22Rv1 (cell line): Measurements from ENCODE around the gene GJC2.

Source experiments
- H3K27ac ChIP-seq: fragments of 450-650 bp; 2 replicates; pipeline ENCODE4 v1.5.1; 2017
- ZFX ChIP-seq: fragments of 450-650 bp; IDR thresholded peaks from 2 replicates; pipeline ENCODE4 v1.6.1; 2017; ENCODE audit warnings: antibody characterized with exemption, borderline replicate concordance
- TF ChIP-seq, protein P1 (sequence below): fragments of 450-650 bp; IDR thresholded peaks from 2 replicates; pipeline ENCODE4 v1.5.1; 2017; ENCODE audit warnings: mild to moderate bottlenecking

The GJC2 gene

DNA sequence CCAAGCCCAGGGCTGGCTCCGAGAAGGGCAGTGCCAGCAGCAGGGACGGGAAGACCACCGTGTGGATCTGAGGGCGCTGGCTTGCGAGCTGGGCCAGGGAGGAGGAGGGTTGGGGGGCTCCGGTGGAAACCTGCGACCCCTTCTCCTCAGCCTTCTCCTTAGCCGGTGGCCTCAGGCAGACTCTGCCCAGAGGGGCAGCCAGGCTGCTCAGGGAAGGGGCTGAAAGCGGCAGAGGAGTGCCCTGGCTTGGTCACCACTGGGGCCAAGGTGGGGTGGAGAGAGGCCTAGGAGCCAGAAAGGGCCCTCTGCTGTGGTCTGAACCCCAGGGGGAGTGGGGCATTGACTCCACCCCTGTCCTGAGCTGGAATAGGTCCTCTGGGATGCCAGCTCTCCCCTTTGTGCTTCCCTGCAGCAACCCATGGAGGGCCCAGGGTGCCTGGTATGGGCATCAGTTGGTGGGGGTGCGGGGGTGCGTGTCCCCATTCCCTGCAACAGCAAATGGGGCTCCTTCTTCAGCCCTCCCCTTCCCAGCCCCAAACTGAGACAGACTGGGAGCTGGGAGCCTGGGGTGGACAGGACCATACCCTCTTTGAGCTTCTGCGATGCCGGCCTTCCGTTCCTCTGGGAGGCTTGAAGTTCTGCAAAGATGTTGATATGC lies 9.4 kb downstream of the GJC2 start:
- TF ChIP-seq ZFX = no peak
- TF ChIP-seq, protein P1, sequence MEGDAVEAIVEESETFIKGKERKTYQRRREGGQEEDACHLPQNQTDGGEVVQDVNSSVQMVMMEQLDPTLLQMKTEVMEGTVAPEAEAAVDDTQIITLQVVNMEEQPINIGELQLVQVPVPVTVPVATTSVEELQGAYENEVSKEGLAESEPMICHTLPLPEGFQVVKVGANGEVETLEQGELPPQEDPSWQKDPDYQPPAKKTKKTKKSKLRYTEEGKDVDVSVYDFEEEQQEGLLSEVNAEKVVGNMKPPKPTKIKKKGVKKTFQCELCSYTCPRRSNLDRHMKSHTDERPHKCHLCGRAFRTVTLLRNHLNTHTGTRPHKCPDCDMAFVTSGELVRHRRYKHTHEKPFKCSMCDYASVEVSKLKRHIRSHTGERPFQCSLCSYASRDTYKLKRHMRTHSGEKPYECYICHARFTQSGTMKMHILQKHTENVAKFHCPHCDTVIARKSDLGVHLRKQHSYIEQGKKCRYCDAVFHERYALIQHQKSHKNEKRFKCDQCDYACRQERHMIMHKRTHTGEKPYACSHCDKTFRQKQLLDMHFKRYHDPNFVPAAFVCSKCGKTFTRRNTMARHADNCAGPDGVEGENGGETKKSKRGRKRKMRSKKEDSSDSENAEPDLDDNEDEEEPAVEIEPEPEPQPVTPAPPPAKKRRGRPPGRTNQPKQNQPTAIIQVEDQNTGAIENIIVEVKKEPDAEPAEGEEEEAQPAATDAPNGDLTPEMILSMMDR = no peak
- no peak overlapping the region for H3K27ac ChIP-seq

DNA sequence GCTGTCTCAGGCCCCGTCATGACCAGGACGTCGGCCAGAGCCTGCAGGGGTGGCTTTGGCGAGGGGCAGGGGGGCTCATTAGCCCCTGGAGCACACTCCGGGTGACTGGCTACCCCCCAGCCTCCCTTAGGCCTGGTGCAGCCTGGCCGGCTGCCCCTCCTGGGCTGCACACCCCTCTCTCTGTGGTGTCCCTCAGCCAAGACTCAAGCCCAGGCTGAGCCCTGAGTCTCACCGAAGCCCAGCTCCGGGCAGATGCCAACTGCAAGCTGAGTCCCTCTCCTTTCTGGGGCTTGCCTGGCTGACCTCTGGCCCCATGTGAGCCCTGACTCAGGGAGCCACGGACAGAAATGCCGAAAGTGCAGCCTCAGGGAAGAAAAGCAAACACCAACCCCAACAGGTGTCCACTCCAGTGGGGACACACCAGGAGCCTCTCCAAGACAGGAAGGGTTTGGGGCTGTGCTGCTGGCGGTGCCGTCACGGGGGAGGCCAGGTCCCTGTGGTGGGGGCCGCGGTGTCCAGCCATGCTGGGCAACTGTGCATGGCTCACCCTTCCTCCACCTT lies 10.6 kb downstream of the GJC2 start:
- TF ChIP-seq ZFX = no peak
- TF ChIP-seq, protein P1 = no peak

DNA sequence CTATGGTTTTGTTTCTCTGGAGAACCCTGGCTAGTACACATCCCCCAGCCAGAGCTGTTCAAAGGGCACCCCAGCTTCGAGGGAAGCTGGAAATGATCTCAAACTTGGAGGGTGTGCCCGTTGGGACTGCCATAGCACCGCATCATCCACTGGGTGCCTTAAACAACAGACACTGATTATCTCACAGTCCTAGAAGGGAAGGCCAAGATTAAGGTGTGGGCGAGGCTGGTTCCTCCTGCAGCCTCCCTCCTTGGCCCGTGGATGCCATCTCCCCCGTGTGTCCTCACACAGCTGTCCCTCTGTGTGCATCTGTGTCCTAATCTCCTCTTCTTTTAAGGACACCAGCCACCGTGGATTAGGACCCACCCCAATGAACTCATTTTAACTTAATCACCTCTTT lies 11.6 kb downstream of the GJC2 start:
- TF ChIP-seq, protein P1 = no peak
- TF ChIP-seq ZFX = no peak
- H3K27ac ChIP-seq = no peak overlapping the region

More for the DNA sequence above, 10.6 kb downstream of the GJC2 start:
- no peak overlapping the region for H3K27ac ChIP-seq

DNA sequence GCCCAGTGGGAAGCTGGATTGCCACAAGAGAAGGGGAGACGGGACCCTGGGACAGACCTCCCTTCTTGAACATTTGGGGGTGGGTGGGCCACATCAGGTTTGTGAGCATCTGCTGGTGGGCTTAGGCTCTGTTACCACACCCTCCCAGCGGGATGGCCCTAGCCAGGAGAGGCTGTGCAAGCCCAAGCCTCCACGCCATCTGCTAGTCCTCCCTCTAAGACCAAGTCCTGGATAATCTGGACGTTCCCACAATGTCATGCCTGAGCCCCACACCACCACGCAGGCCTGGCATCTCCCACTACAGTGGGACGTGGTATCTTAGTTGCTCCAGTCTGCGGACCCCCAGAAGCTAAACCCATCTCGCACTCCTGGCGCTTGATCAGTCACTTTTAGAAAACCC lies 12.1 kb downstream of the GJC2 start:
- H3K27ac ChIP-seq = no peak overlapping the region
- TF ChIP-seq ZFX = no peak
- TF ChIP-seq, protein P1 = no peak

DNA sequence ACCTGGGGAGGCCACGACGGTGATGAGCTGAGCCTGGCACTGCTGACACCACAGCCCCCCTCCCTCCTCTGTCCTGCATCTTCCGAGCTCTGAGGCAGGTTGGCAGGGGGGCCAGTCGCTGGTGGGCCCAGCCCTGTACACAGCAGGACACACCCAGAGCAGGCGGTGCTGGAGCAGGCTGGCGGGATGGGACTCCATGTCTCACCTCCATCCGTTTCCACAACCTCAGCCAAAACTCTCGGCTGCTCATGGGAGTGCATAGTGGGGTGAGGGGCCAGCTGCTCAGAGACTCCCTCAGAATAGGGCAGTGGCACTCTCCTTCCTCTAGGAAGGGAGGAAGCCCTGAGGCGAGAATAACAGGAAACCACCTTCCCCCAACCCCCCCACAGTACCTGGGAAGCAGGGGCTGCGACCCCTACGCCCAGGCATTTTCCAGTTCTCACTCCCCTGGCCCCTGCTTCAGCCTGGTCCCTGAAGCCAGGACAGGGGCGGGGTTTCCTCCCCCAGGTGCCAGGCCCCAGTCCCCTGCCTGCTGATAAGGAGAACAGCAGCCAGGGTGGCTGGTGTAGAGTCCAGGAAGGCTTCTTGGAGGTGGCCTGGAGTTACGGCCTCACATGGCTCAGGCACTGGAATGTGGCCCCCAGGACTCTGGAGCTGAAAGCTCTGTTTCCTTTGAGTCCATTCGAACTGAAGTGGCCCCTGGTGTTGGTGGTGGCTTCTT lies 12.7 kb downstream of the GJC2 start:
- TF ChIP-seq ZFX = no peak
- TF ChIP-seq, protein P1 = no peak
- H3K27ac ChIP-seq = no peak overlapping the region

DNA sequence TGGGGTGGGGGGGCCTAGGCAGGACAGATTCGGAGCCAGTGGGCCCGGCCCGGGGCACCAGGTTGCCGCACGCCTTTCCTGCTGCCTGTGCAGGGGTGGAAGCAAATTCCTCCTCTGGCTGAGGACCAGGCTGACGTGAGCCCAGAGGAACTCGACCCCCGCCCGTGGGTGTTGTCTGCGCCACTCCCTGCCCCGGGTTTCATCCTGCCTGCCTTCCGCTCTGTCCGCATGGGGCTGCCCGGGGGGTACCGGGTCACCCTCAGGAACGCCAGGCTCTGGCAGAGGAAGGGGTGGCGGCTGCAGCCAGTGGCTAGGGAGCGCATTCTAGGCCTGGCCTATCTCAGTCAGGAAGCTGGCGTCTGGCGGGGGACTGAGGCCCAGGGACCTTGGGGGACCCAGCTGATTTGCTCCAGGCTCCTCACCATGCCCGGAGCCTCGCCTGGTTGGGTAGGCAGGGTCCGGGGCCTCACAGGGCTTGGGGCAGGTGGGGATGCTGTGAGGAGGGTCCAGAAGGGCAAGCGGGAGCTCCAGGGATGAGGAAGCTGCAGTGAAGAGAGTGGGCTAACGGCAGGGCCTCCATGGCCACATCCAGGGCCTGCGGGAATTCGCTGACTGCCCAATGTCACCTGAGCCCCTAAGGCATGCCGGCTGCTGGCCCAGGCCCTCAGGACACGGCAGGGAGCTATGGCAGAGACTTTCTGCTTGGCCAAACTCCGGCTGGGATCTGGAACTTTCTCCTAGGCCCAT lies 13.4 kb downstream of the GJC2 start:
- no peak overlapping the region for H3K27ac ChIP-seq
- no peak for TF ChIP-seq ZFX
- TF ChIP-seq, protein P1 = no peak
